K562 treated with DMSO at 1 percent for 48 hours (cell line): ENCODE data around the gene NR2F6. TPM values are rescaled to one million over a fixed set of nuclear protein-coding genes. Genes with fewer than 3 reads are reported as not detected.

ENCODE experiments used
- total RNA-seq: library from RNA; unstranded; fragments of 300-600 nt; gene quantifications from 2 replicates; pipeline ENCODE4 v1.2.3, GENCODE V29; 2022; ENCODE audit warnings: low replicate concordance; ENCODE audit errors: extremely low read depth

NR2F6 gene
- total RNA-seq, result 322 TPM in 1 of 2 replicates, not detected in the other

DNA sequence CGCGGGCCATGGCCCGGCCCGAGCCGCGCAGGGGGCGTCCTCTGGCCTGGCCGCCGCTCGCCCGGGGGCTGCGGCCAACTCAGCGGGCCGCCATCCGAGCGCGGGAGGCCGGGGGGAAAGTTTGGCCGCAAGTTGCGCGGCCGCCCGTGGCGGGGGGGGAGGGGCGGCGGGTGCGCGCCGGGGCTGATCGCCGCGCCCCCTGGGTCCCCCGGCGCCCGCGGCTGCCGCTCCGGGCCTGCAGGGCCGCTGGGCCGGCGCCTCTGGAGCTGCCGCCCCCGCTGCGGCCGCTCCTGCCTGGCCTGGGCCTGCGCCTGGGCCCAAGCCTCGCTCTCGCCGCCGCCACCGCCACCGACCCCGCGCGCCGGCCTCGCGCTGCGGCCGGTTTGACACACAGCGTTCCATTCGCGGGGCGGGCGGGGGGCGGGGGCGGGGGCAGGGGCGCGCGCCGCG, at the start of gene NR2F6:
Gene NR2F6, minus strand, starts transcription at position 385 of the 450 bp plus-strand sequence. CDS start 699 bp downstream, outside the sequence.

DNA sequence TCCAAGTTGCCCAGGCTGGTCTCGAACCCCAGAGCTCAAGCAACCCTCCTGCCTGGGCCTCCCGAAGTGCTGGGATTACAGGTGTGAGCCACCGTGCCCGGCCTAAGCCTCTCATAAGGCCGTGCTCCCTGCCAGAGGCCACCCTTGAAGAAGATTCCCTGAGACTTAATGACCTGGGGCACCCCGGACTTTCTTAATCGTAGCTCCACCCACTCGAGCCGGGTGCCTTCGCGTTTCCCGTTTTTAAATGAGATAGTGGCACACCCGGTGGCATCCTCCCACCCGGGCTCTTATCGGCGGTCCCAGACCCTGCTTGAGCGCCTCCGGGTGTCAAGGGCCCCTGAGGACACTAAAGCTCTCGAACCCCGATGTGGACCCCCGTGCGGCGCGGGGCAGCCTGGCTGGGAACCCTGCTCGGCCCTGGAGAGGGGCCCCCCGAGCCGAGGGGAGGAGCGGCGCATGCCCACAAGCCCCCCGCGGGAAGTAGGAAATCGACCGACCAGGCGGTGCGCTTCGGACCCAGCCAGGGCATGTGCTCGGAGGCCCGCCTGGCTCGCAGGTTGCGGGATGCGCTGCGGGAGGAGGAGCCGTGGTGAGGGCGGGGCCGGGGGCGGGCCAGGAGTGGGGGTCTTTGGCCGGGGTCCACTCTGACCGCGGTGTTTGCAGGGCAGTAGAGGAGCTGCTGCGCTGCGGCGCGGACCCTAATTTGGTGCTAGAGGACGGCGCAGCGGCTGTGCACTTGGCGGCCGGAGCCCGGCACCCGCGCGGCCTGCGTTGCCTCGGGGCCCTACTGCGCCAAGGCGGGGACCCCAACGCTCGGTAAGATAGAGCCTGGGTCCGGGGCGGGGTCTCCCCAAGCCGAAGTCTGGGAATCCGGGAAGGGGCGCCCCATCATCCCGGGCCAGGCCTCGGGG, 35.9 kb upstream of the NR2F6 start, which contains the start of gene ANKLE1:
Gene ANKLE1, plus strand, starts transcription at position 511 of the 914 bp plus-strand sequence. Its CDS starts 20 bp downstream, at position 531.

DNA sequence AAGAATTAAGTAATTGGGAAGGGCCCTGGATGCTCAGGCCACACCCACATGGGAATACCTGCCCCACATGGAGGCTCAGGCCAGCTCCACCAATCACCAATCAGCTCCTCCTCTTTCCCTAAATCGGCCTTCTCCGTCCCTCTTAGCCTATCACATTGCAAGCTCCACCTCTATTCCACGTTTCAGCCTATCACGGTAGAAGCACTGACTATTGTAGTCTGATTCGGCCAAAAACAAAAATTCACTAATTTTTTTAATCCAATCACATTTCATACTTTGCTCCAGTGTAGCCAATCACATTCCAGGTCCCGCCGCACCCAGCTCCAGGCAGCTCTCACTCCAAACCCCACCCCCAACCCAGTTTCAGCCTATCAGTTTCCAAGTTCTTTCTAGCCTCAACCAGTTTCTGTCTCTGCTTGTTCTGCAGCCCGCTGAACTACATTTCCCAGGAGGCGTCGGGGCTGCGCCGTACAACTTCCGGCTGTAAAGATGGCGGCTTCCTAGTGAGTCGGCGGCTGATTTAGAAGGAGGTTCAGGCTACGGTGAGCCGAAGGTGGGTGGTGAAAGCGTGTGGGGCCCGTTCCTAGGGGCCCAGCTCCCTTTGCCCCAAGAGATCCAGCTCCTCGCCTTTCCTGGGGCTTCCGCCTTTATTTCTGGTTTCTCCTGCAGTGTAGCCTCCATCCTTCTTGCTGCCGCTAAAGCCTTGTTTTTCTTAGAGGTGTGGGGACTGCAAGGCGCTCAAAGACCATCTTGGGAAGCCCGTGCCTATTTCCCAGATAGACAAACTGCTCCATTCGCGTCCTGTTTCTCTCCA, 21.5 kb upstream of the NR2F6 start, which contains the start of gene BABAM1:
Gene BABAM1, plus strand, starts transcription at position 469 of the 814 bp plus-strand sequence. CDS start 1,364 bp downstream, outside the sequence.

DNA sequence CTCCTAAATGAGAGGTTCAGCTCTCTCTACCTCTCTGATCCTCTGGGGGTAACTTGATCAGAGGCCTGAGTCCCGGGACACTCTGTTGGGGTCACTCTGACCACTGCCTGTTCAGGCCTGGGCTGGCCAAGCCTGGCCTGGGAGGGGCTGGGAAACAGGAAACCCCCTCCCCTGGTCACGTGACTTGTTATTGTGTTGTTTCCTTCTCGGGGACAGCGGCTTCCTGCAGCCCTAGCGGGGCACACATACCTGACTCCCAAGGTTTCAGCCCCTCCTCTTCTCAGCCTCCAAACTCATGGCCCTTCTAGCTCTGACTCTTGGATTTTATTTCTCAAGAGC, 18.9 kb upstream of the NR2F6 start, which contains the start of gene USHBP1:
Gene USHBP1, minus strand, starts transcription at position 105 of the 339 bp plus-strand sequence. CDS start 446 bp downstream, outside the sequence.

DNA sequence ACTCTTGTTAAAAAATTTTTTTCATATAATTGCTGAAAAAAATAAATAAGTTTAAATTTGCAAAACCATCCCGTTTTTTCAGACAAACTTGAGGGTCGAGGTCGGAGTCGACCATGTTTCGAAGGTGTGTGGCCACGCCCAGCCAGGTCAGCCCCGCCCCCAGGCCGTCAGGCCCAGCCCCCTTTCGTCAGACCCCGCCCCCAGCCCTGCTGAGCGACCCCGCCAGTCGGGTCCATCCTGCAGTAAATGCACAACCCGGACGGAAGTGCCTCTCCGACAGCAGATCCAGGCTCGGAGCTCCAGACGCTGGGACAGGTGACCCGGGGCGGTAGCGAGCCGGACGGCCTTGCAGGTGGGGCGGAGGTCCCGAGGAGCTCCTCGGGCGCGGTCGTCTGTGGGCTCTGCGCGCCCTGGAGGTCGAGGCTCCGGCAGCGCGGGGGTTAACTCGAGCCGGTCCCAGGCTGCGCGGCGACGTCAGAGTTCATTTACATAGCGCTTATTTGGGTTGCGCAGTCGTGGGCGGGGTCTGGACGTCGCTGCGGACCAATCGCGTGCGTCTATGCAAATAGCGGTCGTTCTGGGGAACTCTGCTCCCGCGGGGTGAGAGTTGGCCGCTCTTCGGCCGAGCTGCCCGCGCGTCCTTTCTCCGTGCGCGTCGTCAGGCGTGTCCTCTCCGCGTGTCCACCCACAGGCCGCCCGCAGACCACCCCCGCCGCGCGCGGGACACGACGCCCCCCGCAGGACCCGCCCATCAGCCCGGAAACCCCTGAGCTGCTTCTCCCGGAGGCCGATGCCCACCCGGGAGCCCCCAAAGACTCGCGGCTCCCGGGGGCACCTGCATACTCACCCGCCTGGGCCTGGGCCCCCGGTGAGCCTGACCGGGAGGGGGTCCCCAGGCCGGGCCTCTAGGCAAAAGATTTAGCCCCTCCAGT, 19.5 kb downstream of the NR2F6 start, which contains the start of gene OCEL1:
Gene OCEL1, plus strand, starts transcription at position 225 of the 932 bp plus-strand sequence. Its CDS starts 22 bp downstream, at position 247.

DNA sequence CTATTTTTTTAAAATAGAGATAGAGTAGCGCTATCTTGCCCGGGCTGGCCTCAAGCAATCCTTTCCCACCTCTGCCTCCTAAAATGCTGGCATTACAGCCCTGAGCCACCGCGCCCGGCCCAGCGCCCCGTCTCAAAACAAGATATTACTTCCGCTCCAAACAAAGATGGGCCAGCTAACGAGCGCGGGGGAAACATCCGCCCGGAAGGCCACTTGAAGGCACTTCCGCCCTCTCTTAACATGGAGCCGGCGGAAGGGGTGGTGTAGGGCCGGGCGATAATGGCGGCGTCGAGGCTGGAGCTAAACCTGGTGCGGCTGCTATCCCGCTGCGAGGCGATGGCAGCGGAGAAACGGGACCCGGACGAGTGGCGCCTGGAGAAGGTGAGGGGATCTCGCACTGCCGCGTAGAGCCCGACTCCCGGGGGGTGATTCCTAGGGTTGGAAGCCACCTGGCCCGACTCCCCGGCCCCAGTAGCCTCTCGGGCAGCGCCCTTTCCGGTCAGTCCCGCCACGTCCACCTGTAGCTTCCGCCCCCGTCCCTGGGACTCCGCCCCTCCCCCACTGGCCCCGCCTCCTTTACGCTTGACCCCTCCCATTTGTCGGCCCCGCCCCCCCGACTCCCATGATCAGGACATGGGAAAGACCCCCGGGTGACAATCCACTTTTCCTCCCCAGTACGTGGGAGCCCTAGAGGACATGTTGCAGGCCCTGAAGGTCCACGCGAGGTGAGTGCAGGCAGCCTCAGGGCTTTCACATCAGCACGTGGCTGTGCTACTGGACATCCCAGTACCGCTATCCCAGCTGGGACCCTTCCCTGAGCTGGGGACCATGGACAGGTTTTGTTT, 30.4 kb downstream of the NR2F6 start, which contains the start of gene USE1:
Gene USE1, plus strand, starts transcription at position 231 of the 845 bp plus-strand sequence. Its CDS starts 49 bp downstream, at position 280.

Other genes starting within 250 kb of the NR2F6 start
- not detected in 2 replicates for gene CPAMD8, start 219.1 kb downstream of the NR2F6 start, total RNA-seq
- not detected in 2 replicates for gene HAUS8, start 170.5 kb downstream of the NR2F6 start, total RNA-seq
- 416 TPM in 1 of 2 replicates, not detected in the other for gene MYO9B, start 170.1 kb downstream of the NR2F6 start, total RNA-seq
- not detected in 2 replicates for gene USE1, start 30.6 kb downstream of the NR2F6 start, total RNA-seq
- not detected in 2 replicates for gene OCEL1, start 19.7 kb downstream of the NR2F6 start, total RNA-seq
- not detected in 2 replicates for gene USHBP1, start 18.8 kb upstream of the NR2F6 start, total RNA-seq
- not detected in 2 replicates for gene BABAM1, start 21.5 kb upstream of the NR2F6 start, total RNA-seq
- gene ANKLE1, start 36.0 kb upstream of the NR2F6 start, total RNA-seq, result not detected in 2 replicates
- not detected in 2 replicates for gene ABHD8, start 57.5 kb upstream of the NR2F6 start, total RNA-seq
- not detected in 2 replicates for gene MRPL34, start 60.0 kb upstream of the NR2F6 start, total RNA-seq
- 453 TPM in 1 of 2 replicates, not detected in the other for gene DDA1, start 63.6 kb upstream of the NR2F6 start, total RNA-seq
- gene ANO8, start 88.9 kb upstream of the NR2F6 start, total RNA-seq, result not detected in 2 replicates
- gene GTPBP3, start 91.6 kb upstream of the NR2F6 start, total RNA-seq, result not detected in 2 replicates
- gene PLVAP, start 131.4 kb upstream of the NR2F6 start, total RNA-seq, result not detected in 2 replicates
- gene CCDC194, start 148.3 kb upstream of the NR2F6 start, total RNA-seq, result not detected in 2 replicates
- 2,778 TPM in 1 of 2 replicates, not detected in the other for gene BST2, start 159.7 kb upstream of the NR2F6 start, total RNA-seq
- gene MVB12A, start 174.1 kb upstream of the NR2F6 start, total RNA-seq, result not detected in 2 replicates
- not detected in 2 replicates for gene TMEM221, start 202.7 kb upstream of the NR2F6 start, total RNA-seq
- gene NXNL1, start 215.0 kb upstream of the NR2F6 start, total RNA-seq, result not detected in 2 replicates
- gene SLC27A1, start 224.6 kb upstream of the NR2F6 start, total RNA-seq, result not detected in 2 replicates